Activated CD8-positive, alpha-beta T cell treated with anti-CD3 and anti-CD28 coated beads, Interleukin-2, amount 10 ng/mL, durations not matched to agents 7 days and 5 days (primary cell): ENCODE results near the gene ARMCX4. TPM values are rescaled to one million over a fixed set of nuclear protein-coding genes. Genes with fewer than 3 reads are reported as not detected.

ENCODE experiments used
- ATAC-seq: fragments of 150-1000 bp; cut with Tn5 transposase; one replicate; pipeline ENCODE4 v1.10.0; 2021; ENCODE audit warnings: moderate library complexity
- CTCF ChIA-PET: fragments of 350-600 bp; sonication (Branson Sonifier 250); formaldehyde crosslinking; loops from one replicate; lab custom pipeline; 2021; ENCODE audit warnings: antibody characterized with exemption; lab: Charles Lee
- POLR2A ChIA-PET: fragments of 350-600 bp; sonication (Branson Sonifier 250); formaldehyde crosslinking; loops from one replicate; lab custom pipeline; 2021; ENCODE audit warnings: antibody characterized with exemption; lab: Charles Lee
- DNase-seq: peaks from one replicate; pipeline ENCODE4 v3.0.0-alpha.2; 2020
- H3K27ac Mint-ChIP-seq: one replicate; pipeline ENCODE4 v1.8.0; 2021; ENCODE audit warnings: mild to moderate bottlenecking, mixed read lengths
- H3K27me3 Mint-ChIP-seq: one replicate; pipeline ENCODE4 v1.8.0; 2021; ENCODE audit warnings: low read depth, mixed read lengths
- H3K36me3 Mint-ChIP-seq: one replicate; pipeline ENCODE4 v1.8.0; 2021; ENCODE audit warnings: low read depth, mixed read lengths
- H3K4me1 Mint-ChIP-seq: one replicate; pipeline ENCODE4 v1.8.0; 2021; ENCODE audit warnings: low read depth, mixed read lengths
- H3K4me3 Mint-ChIP-seq: one replicate; pipeline ENCODE4 v1.8.0; 2021; ENCODE audit warnings: mild to moderate bottlenecking, mixed read lengths
- H3K9me3 Mint-ChIP-seq: one replicate; pipeline ENCODE4 v1.8.0; 2022; ENCODE audit warnings: mixed read lengths; ENCODE audit not compliant: insufficient read depth
- total RNA-seq, 2 experiments: library from RNA; stranded (reverse); gene quantifications; one replicate each; pipeline ENCODE4 v1.2.3, GENCODE V29; 2021

ARMCX4 gene
- 1 to 10 TPM; 1.2 to 1.5 TPM for total RNA-seq

GRCh38 chrX:101485212-101485949 lies at the start of gene ARMCX4:
TSS of gene ARMCX4 (plus strand) at chrX:101485456. CDS start at chrX:101488590, 3,134 bp downstream.
- peak; percentile 71 for ATAC-seq
- ChIA-PET CTCF (no interaction called here), POLR2A (no interaction called here)
- peaks cover 4% of the 10 kb centered on the region for H3K27me3 Mint-ChIP-seq
- peaks cover 7% of the 10 kb centered on the region for H3K4me1 Mint-ChIP-seq
- H3K36me3 Mint-ChIP-seq = no peaks in the 10 kb centered on the region
- no peaks in the 10 kb centered on the region for H3K9me3 Mint-ChIP-seq
- DNase-seq = peak; percentile 21
- peak within 1 kb of the TSS; percentile 20 for H3K27ac Mint-ChIP-seq
- H3K4me3 Mint-ChIP-seq = peak within 1 kb of the TSS; percentile 69

GRCh38 chrX:101442085-101442484 lies 43.2 kb upstream of the ARMCX4 start:
- H3K36me3 Mint-ChIP-seq = peaks cover 18% of the 10 kb centered on the region
- H3K9me3 Mint-ChIP-seq = no peaks in the 10 kb centered on the region
- DNase-seq (no peak), ATAC-seq (no peak)
- peaks cover 4% of the 10 kb centered on the region for H3K4me1 Mint-ChIP-seq
- POLR2A ChIA-PET = no interaction called here
- CTCF ChIA-PET = no interaction called here
- H3K27ac Mint-ChIP-seq = no peak overlapping the region
- H3K4me3 Mint-ChIP-seq = no peak overlapping the region
- no peaks in the 10 kb centered on the region for H3K27me3 Mint-ChIP-seq

- no peak overlapping the region for H3K27ac Mint-ChIP-seq
- H3K4me3 Mint-ChIP-seq = no peak overlapping the region
- no peak for ATAC-seq
- H3K27me3 Mint-ChIP-seq = no peaks in the 10 kb centered on the region
- DNase-seq = no peak
- no peaks in the 10 kb centered on the region for H3K4me1 Mint-ChIP-seq
- POLR2A ChIA-PET = no interaction called here
- H3K36me3 Mint-ChIP-seq = no peaks in the 10 kb centered on the region
- H3K9me3 Mint-ChIP-seq = no peaks in the 10 kb centered on the region
- CTCF ChIA-PET = no interaction called here
These were observed 36.0 kb upstream of the ARMCX4 start for GRCh38 chrX:101449279-101449678.

GRCh38 chrX:101450085-101450484 lies 35.2 kb upstream of the ARMCX4 start:
- no peak for ATAC-seq
- H3K4me3 Mint-ChIP-seq = no peak overlapping the region
- no peaks in the 10 kb centered on the region for H3K36me3 Mint-ChIP-seq
- H3K9me3 Mint-ChIP-seq = no peaks in the 10 kb centered on the region
- H3K4me1 Mint-ChIP-seq = no peaks in the 10 kb centered on the region
- no peak for DNase-seq
- ChIA-PET CTCF (no interaction called here), POLR2A (no interaction called here)
- no peaks in the 10 kb centered on the region for H3K27me3 Mint-ChIP-seq
- no peak overlapping the region for H3K27ac Mint-ChIP-seq

GRCh38 chrX:101450961-101451360 lies 34.3 kb upstream of the ARMCX4 start:
- Mint-ChIP-seq H3K36me3 (no peaks in the 10 kb centered on the region), H3K27me3 (no peaks in the 10 kb centered on the region), H3K4me3 (no peak overlapping the region), H3K4me1 (no peaks in the 10 kb centered on the region), H3K27ac (no peak overlapping the region), H3K9me3 (no peaks in the 10 kb centered on the region)
- CTCF ChIA-PET = no interaction called here
- ATAC-seq (no peak), DNase-seq (no peak)
- POLR2A ChIA-PET = no interaction called here

- Mint-ChIP-seq H3K9me3 (no peaks in the 10 kb centered on the region), H3K4me3 (no peak overlapping the region), H3K27me3 (no peaks in the 10 kb centered on the region), H3K36me3 (no peaks in the 10 kb centered on the region), H3K4me1 (no peaks in the 10 kb centered on the region), H3K27ac (no peak overlapping the region)
- CTCF ChIA-PET = no interaction called here
- ATAC-seq = no peak
- POLR2A ChIA-PET = no interaction called here
- DNase-seq = no peak
These were observed 33.2 kb upstream of the ARMCX4 start for GRCh38 chrX:101452056-101452455.

- CTCF ChIA-PET = no interaction called here
- Mint-ChIP-seq H3K4me1 (no peaks in the 10 kb centered on the region), H3K4me3 (no peak overlapping the region), H3K27ac (no peak overlapping the region), H3K9me3 (no peaks in the 10 kb centered on the region), H3K36me3 (no peaks in the 10 kb centered on the region), H3K27me3 (no peaks in the 10 kb centered on the region)
- ATAC-seq = no peak
- POLR2A ChIA-PET = no interaction called here
- no peak for DNase-seq
These were observed 24.6 kb upstream of the ARMCX4 start for GRCh38 chrX:101460669-101461068.

GRCh38 chrX:101462892-101463291 lies 22.4 kb upstream of the ARMCX4 start:
- H3K4me1 Mint-ChIP-seq = no peaks in the 10 kb centered on the region
- H3K36me3 Mint-ChIP-seq = no peaks in the 10 kb centered on the region
- ChIA-PET CTCF (no interaction called here), POLR2A (no interaction called here)
- no peak for ATAC-seq
- DNase-seq = no peak
- no peak overlapping the region for H3K27ac Mint-ChIP-seq
- no peak overlapping the region for H3K4me3 Mint-ChIP-seq
- no peaks in the 10 kb centered on the region for H3K9me3 Mint-ChIP-seq
- H3K27me3 Mint-ChIP-seq = no peaks in the 10 kb centered on the region

- H3K4me3 Mint-ChIP-seq = no peak overlapping the region
- DNase-seq = no peak
- H3K36me3 Mint-ChIP-seq = no peaks in the 10 kb centered on the region
- no peaks in the 10 kb centered on the region for H3K4me1 Mint-ChIP-seq
- ChIA-PET POLR2A (no interaction called here), CTCF (no interaction called here)
- H3K27ac Mint-ChIP-seq = no peak overlapping the region
- no peaks in the 10 kb centered on the region for H3K9me3 Mint-ChIP-seq
- no peak for ATAC-seq
- H3K27me3 Mint-ChIP-seq = peaks cover 3% of the 10 kb centered on the region
These were observed 6.9 kb upstream of the ARMCX4 start for GRCh38 chrX:101478366-101478765.

- Mint-ChIP-seq H3K4me1 (peaks cover 7% of the 10 kb centered on the region), H3K27ac (no peak overlapping the region), H3K9me3 (no peaks in the 10 kb centered on the region), H3K36me3 (no peaks in the 10 kb centered on the region), H3K4me3 (no peak overlapping the region), H3K27me3 (peaks cover 7% of the 10 kb centered on the region)
- DNase-seq (no peak), ATAC-seq (no peak)
- ChIA-PET POLR2A (interaction anchor here (0.6 kb wide), 1 partner anchor 70 kb away, joined by 3 read pairs; no protein-coding TSS in a partner anchor), CTCF (no interaction called here)
These were observed 3.0 kb upstream of the ARMCX4 start for GRCh38 chrX:101482296-101482695.

- ChIA-PET POLR2A (no interaction called here), CTCF (no interaction called here)
- Mint-ChIP-seq H3K9me3 (no peaks in the 10 kb centered on the region), H3K27ac (no peak overlapping the region), H3K36me3 (no peaks in the 10 kb centered on the region), H3K4me1 (peaks cover 7% of the 10 kb centered on the region), H3K27me3 (peaks cover 4% of the 10 kb centered on the region), H3K4me3 (no peak overlapping the region)
- ATAC-seq (no peak), DNase-seq (no peak)
These were observed 1.6 kb upstream of the ARMCX4 start for GRCh38 chrX:101483705-101484104.

GRCh38 chrX:101484135-101484534 lies 1.1 kb upstream of the ARMCX4 start:
- Mint-ChIP-seq H3K27me3 (peaks cover 4% of the 10 kb centered on the region), H3K4me3 (no peak overlapping the region), H3K4me1 (peaks cover 7% of the 10 kb centered on the region), H3K27ac (no peak overlapping the region), H3K9me3 (no peaks in the 10 kb centered on the region), H3K36me3 (no peaks in the 10 kb centered on the region)
- ATAC-seq (no peak), DNase-seq (no peak)
- CTCF ChIA-PET = no interaction called here
- POLR2A ChIA-PET = no interaction called here

GRCh38 chrX:101488796-101489195 lies 3.5 kb downstream of the ARMCX4 start:
- Mint-ChIP-seq H3K27ac (no peak overlapping the region), H3K4me3 (no peak overlapping the region), H3K27me3 (peaks cover 4% of the 10 kb centered on the region), H3K9me3 (no peaks in the 10 kb centered on the region), H3K36me3 (no peaks in the 10 kb centered on the region), H3K4me1 (peaks cover 7% of the 10 kb centered on the region)
- ChIA-PET CTCF (no interaction called here), POLR2A (no interaction called here)
- DNase-seq (no peak), ATAC-seq (no peak)
